HG02973 (cell line): ENCODE measurements around the gene CPNE7.
"Not testable (repeated sequence)": the region's sequence is repeated elsewhere in the genome, so short reads cannot be mapped to it uniquely, and the experiment has no call there.

Experiments used
- ATAC-seq: cut with Tn5 transposase; IDR thresholded peaks from one replicate; pipeline ENCODE4 v1.9.1; 2021; ENCODE audit warnings: moderate library complexity; ENCODE audit not compliant: unreplicated experiment

Gene CPNE7

GRCh38 chr16:89621136-89621697 is 45.7 kb downstream of the CPNE7 start:
- ATAC-seq = no peak

GRCh38 chr16:89621698-89622409 is 46.3 kb downstream of the CPNE7 start:
- no peak for ATAC-seq

GRCh38 chr16:89623511-89624261 is 48.1 kb downstream of the CPNE7 start:
- ATAC-seq = no peak

GRCh38 chr16:89624777-89625761 is 49.5 kb downstream of the CPNE7 start:
- no peak for ATAC-seq

- no peak for ATAC-seq
Measured at GRCh38 chr16:89629827-89630610, 54.5 kb downstream of the CPNE7 start.

GRCh38 chr16:89633064-89633631 is 57.6 kb downstream of the CPNE7 start:
- ATAC-seq = no peak

GRCh38 chr16:89634463-89635385 is 59.2 kb downstream of the CPNE7 start:
- not testable (repeated sequence) for ATAC-seq

GRCh38 chr16:89636663-89637062 is 61.1 kb downstream of the CPNE7 start:
- ATAC-seq = no peak

GRCh38 chr16:89637379-89637778 is 61.8 kb downstream of the CPNE7 start:
- no peak for ATAC-seq

- ATAC-seq = no peak
Measured at GRCh38 chr16:89638455-89638854, 62.9 kb downstream of the CPNE7 start.

- no peak for ATAC-seq
Measured at GRCh38 chr16:89639385-89639784, 63.8 kb downstream of the CPNE7 start.

GRCh38 chr16:89641458-89642119 is 66.0 kb downstream of the CPNE7 start:
- no peak for ATAC-seq

- ATAC-seq = no peak
Measured at GRCh38 chr16:89642574-89642973, 67.0 kb downstream of the CPNE7 start.

GRCh38 chr16:89643769-89644300 is 68.3 kb downstream of the CPNE7 start:
- no peak for ATAC-seq

- no peak for ATAC-seq
Measured at GRCh38 chr16:89645122-89645521, 69.6 kb downstream of the CPNE7 start.

GRCh38 chr16:89646270-89646669 is 70.7 kb downstream of the CPNE7 start:
- no peak for ATAC-seq
